ENCODE data around the gene PCDHGA9.
A peak's percentile ranks its signal among the peaks of the same experiment; 100 is the strongest.
"Not testable (repeated sequence)": the region's sequence is repeated elsewhere in the genome, so short reads cannot be mapped to it uniquely, and the experiment has no call there.

The PCDHGA9 gene

GRCh38 chr5:141394401-141395187 lies 8.0 kb upstream of the PCDHGA9 start:
- not testable (repeated sequence) for H3K36me3 Mint-ChIP-seq (ENCODE audit: low read depth); H3K4me3 Mint-ChIP-seq; H3K4me1 Mint-ChIP-seq (ENCODE audit: low read depth)
- H3K27ac Mint-ChIP-seq, result peak overlapping the region; percentile 55
- peaks cover 30% of the 10 kb centered on the region for H3K27me3 Mint-ChIP-seq (ENCODE audit: low read depth)
- H3K9me3 Mint-ChIP-seq, result peaks cover 39% of the 10 kb centered on the region

- not testable (repeated sequence) for H3K4me1 Mint-ChIP-seq (ENCODE audit: low read depth); H3K27ac Mint-ChIP-seq; H3K36me3 Mint-ChIP-seq (ENCODE audit: low read depth)
- H3K27me3 Mint-ChIP-seq (ENCODE audit: low read depth), result peaks cover 39% of the 10 kb centered on the region
- H3K4me3 Mint-ChIP-seq, result peak within 1 kb of the TSS; percentile 58
- peaks cover 29% of the 10 kb centered on the region for H3K9me3 Mint-ChIP-seq
Measured at GRCh38 chr5:141397756-141398551, 4.6 kb upstream of the PCDHGA9 start, which contains the start of gene PCDHGB5. TSS of gene PCDHGB5 (plus strand) at chr5:141397947. CDS start at chr5:141398128, 181 bp downstream.

DNA sequence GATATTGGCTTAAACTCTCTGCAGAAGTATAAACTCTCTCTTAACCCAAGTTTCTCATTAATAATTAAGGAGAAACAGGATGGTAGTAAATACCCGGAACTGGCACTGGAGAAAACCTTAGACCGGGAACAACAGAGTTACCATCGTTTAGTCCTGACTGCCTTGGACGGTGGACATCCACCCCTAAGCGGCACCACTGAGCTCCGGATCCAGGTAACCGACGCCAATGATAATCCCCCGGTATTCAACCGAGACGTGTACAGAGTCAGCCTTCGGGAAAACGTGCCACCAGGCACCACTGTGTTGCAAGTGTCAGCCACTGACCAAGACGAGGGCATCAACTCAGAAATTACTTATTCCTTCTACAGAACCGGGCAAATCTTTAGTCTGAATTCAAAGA lies 4.0 kb upstream of the PCDHGA9 start:
- H3K4me1 Mint-ChIP-seq (ENCODE audit: low read depth), result no peaks in the 10 kb centered on the region
- H3K27me3 Mint-ChIP-seq (ENCODE audit: low read depth), result peaks cover 42% of the 10 kb centered on the region
- H3K4me3 Mint-ChIP-seq, result no peak overlapping the region
- H3K9me3 Mint-ChIP-seq, result peaks cover 23% of the 10 kb centered on the region
- peaks cover 3% of the 10 kb centered on the region for H3K36me3 Mint-ChIP-seq (ENCODE audit: low read depth)
- no peak overlapping the region for H3K27ac Mint-ChIP-seq

- no peaks in the 10 kb centered on the region for H3K4me1 Mint-ChIP-seq (ENCODE audit: low read depth)
- H3K36me3 Mint-ChIP-seq (ENCODE audit: low read depth), result peaks cover 3% of the 10 kb centered on the region
- H3K27me3 Mint-ChIP-seq (ENCODE audit: low read depth), result peaks cover 39% of the 10 kb centered on the region
- no peak overlapping the region for H3K27ac Mint-ChIP-seq
- H3K4me3 Mint-ChIP-seq, result no peak overlapping the region
- peaks cover 16% of the 10 kb centered on the region for H3K9me3 Mint-ChIP-seq
Measured at GRCh38 chr5:141399555-141400258, 2.9 kb upstream of the PCDHGA9 start.

- no peak overlapping the region for H3K4me3 Mint-ChIP-seq
- H3K4me1 Mint-ChIP-seq (ENCODE audit: low read depth), result peaks cover 2% of the 10 kb centered on the region
- H3K9me3 Mint-ChIP-seq, result peaks cover 18% of the 10 kb centered on the region
- H3K36me3 Mint-ChIP-seq (ENCODE audit: low read depth), result peaks cover 5% of the 10 kb centered on the region
- no peak overlapping the region for H3K27ac Mint-ChIP-seq
- H3K27me3 Mint-ChIP-seq (ENCODE audit: low read depth), result peaks cover 49% of the 10 kb centered on the region
Measured at GRCh38 chr5:141403387-141403786, 809 bp downstream of the PCDHGA9 start.

- peak within 1 kb of the TSS; percentile 73 for H3K4me3 Mint-ChIP-seq
- H3K4me1 Mint-ChIP-seq (ENCODE audit: low read depth); H3K27ac Mint-ChIP-seq: not testable (repeated sequence)
- H3K27me3 Mint-ChIP-seq (ENCODE audit: low read depth), result peaks cover 43% of the 10 kb centered on the region
- peaks cover 13% of the 10 kb centered on the region for H3K36me3 Mint-ChIP-seq (ENCODE audit: low read depth)
- H3K9me3 Mint-ChIP-seq, result peaks cover 21% of the 10 kb centered on the region
Measured at GRCh38 chr5:141407790-141408505, 5.4 kb downstream of the PCDHGA9 start, which contains the start of gene PCDHGB6. TSS of gene PCDHGB6 (plus strand) at chr5:141408021. CDS start at chr5:141408203, 182 bp downstream.

DNA sequence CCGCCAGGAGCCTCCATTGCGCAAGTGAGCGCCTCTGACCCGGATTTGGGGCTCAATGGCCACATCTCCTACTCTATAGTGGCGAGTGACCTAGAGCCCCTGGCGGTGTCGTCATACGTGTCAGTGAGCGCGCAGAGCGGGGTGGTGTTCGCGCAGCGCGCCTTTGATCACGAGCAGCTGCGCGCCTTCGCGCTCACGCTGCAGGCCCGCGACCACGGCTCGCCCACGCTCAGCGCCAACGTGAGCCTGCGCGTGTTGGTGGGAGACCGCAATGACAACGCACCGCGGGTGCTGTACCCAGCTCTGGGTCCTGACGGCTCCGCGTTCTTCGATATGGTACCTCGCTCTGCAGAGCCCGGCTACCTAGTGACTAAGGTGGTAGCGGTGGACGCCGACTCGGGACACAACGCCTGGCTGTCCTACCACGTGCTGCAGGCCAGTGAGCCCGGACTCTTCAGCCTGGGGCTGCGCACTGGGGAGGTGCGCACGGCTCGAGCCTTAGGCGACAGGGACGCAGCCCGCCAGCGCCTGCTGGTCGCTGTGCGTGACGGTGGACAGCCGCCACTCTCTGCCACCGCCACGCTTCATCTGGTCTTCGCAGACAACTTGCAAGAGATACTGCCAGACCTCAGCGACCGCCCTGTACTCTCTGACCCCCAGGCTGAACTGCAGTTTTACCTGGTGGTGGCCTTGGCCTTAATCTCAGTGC lies 7.2 kb downstream of the PCDHGA9 start:
- Mint-ChIP-seq H3K9me3 (peaks cover 26% of the 10 kb centered on the region), H3K27ac (peak overlapping the region; percentile 52)

DNA sequence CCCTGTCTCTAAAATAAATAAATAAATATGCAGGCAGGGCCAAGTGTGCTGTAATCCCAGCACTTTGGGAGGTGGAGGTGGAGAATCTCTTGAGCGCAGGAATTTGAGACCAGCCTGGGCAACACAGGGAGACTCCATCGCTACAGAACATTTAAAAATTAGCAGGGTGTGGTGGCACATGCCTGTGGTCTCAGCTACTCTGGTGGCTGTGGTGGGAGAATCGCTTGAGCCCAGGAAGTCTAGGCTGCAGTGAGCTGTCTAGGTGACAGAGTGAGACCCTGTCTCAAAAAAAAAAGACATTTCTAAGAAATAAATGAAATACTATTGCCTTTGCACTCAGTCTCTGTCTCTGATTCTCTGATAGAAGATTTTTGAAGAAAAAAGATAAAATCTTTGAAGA lies 9.0 kb downstream of the PCDHGA9 start:
- peaks cover 15% of the 10 kb centered on the region for H3K36me3 Mint-ChIP-seq (ENCODE audit: low read depth)
- no peak overlapping the region for H3K4me3 Mint-ChIP-seq
- peaks cover 62% of the 10 kb centered on the region for H3K27me3 Mint-ChIP-seq (ENCODE audit: low read depth)
- peaks cover 21% of the 10 kb centered on the region for H3K9me3 Mint-ChIP-seq
- H3K27ac Mint-ChIP-seq, result no peak overlapping the region
- H3K4me1 Mint-ChIP-seq (ENCODE audit: low read depth), result peaks cover 16% of the 10 kb centered on the region

More for the DNA sequence above, 7.2 kb downstream of the PCDHGA9 start:
- peaks cover 16% of the 10 kb centered on the region for H3K4me1 Mint-ChIP-seq (ENCODE audit: low read depth)
- peaks cover 15% of the 10 kb centered on the region for H3K36me3 Mint-ChIP-seq (ENCODE audit: low read depth)
- no peak overlapping the region for H3K4me3 Mint-ChIP-seq
- peaks cover 52% of the 10 kb centered on the region for H3K27me3 Mint-ChIP-seq (ENCODE audit: low read depth)

DNA sequence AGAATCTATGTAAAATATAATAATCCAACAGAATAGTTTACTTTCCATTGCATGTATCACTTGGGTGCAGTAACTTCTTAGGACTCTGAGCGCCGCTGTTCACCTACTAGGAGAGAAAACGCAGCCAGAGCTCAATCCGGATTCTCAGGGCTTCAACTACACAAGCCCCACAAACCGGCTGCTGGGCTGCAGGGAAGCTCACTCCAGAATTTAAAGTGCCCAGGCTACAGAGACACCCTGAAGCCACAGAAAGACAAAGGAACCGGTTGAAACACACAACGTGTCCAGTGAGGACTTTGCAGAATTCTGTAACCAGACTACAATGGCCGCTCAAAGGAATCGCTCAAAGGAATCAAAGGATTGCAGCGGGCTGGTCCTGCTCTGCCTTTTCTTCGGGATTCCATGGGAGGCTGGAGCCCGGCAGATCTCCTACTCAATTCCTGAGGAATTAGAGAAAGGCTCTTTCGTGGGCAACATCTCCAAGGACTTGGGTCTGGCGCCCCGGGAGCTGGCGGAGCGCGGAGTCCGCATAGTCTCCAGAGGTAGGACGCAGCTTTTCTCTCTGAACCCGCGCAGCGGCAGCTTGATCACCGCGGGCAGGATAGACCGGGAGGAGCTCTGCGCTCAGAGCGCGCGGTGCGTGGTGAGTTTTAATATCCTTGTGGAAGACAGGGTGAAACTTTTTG lies 10.4 kb downstream of the PCDHGA9 start, which contains the start of gene PCDHGA10:
Gene PCDHGA10 (plus strand): TSS at position 134 of the 686 bp plus-strand sequence. CDS start 189 bp downstream, at position 323.
- Mint-ChIP-seq H3K27ac (peak within 1 kb of the TSS; percentile 4), H3K9me3 (peaks cover 24% of the 10 kb centered on the region), H3K4me3 (peak within 1 kb of the TSS; percentile 82), H3K4me1 (ENCODE audit: low read depth) (peaks cover 20% of the 10 kb centered on the region), H3K36me3 (ENCODE audit: low read depth) (peaks cover 15% of the 10 kb centered on the region), H3K27me3 (ENCODE audit: low read depth) (peaks cover 67% of the 10 kb centered on the region)

- Mint-ChIP-seq H3K27me3 (ENCODE audit: low read depth) (peaks cover 67% of the 10 kb centered on the region), H3K4me1 (ENCODE audit: low read depth) (peaks cover 17% of the 10 kb centered on the region), H3K4me3 (peak overlapping the region; percentile 82), H3K36me3 (ENCODE audit: low read depth) (peaks cover 13% of the 10 kb centered on the region), H3K9me3 (peaks cover 26% of the 10 kb centered on the region), H3K27ac (peak overlapping the region; percentile 4)
Measured at GRCh38 chr5:141413540-141414069, 11.0 kb downstream of the PCDHGA9 start.

DNA sequence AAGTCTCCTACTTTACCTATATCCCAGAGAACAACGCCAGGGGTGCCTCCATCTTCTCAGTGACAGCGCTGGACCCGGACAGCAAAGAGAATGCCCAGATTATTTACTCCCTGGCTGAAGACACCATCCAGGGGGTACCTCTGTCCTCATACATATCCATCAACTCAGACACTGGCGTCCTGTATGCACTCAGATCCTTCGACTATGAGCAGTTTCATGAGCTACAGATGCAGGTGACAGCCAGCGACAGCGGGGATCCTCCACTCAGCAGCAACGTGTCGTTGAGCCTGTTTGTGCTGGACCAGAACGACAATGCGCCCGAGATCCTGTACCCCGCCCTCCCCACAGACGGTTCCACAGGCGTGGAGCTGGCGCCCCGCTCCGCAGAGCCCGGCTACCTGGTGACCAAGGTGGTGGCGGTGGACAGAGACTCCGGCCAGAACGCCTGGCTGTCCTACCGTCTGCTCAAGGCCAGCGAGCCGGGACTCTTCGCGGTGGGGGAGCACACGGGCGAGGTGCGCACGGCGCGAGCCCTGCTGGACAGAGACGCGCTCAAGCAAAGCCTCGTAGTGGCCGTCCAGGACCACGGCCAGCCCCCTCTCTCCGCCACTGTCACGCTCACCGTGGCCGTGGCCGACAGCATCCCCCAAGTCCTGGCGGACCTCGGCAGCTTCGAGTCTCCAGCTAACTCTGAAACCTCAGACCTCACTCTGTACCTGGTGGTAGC lies 12.1 kb downstream of the PCDHGA9 start:
- H3K4me3 Mint-ChIP-seq, result peak overlapping the region; percentile 7
- H3K4me1 Mint-ChIP-seq (ENCODE audit: low read depth), result peaks cover 14% of the 10 kb centered on the region
- peak overlapping the region; percentile 13 for H3K27ac Mint-ChIP-seq
- not testable (repeated sequence) for H3K36me3 Mint-ChIP-seq (ENCODE audit: low read depth)
- H3K9me3 Mint-ChIP-seq, result peaks cover 23% of the 10 kb centered on the region
- H3K27me3 Mint-ChIP-seq (ENCODE audit: low read depth), result peaks cover 65% of the 10 kb centered on the region

DNA sequence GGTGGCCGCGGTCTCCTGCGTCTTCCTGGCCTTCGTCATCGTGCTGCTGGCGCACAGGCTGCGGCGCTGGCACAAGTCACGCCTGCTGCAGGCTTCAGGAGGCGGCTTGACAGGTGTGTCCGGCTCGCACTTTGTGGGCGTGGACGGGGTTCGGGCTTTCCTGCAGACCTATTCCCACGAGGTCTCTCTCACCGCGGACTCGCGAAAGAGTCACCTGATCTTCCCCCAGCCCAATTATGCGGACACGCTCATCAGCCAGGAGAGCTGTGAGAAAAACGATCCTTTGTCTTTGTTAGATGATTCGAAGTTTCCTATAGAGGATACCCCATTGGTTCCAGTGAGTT lies 12.7 kb downstream of the PCDHGA9 start:
- Mint-ChIP-seq H3K4me1 (ENCODE audit: low read depth) (peaks cover 14% of the 10 kb centered on the region), H3K4me3 (peak overlapping the region; percentile 14), H3K27me3 (ENCODE audit: low read depth) (peaks cover 66% of the 10 kb centered on the region), H3K9me3 (peaks cover 24% of the 10 kb centered on the region)
- H3K27ac Mint-ChIP-seq; H3K36me3 Mint-ChIP-seq (ENCODE audit: low read depth): not testable (repeated sequence)
